SK-N-SH (cell line): Measurements from ENCODE around the gene ADIPOR2.

ENCODE experiments used
- CHD2 ChIP-seq: fragments of 150-350 bp; IDR thresholded peaks from 2 replicates; pipeline ENCODE4 v1.6.1; 2018; ENCODE audit warnings: low read length; ENCODE audit not compliant: partially characterized antibody
- EZH2phosphoT487 ChIP-seq: fragments of 200-600 bp; sonication (generic); IDR thresholded peaks from 2 replicates; pipeline ENCODE4 v1.6.1; 2017; ENCODE audit warnings: low read depth, mixed run types, mild to moderate bottlenecking, antibody characterized with exemption, moderate library complexity, borderline replicate concordance
- GABPA ChIP-seq: IDR thresholded peaks from 2 replicates; pipeline ENCODE4 v1.4.0; 2012; ENCODE audit warnings: low read depth, mild to moderate bottlenecking
- JUND ChIP-seq: IDR thresholded peaks from 2 replicates; pipeline ENCODE4 v1.4.0; 2012
- NRF1 ChIP-seq: IDR thresholded peaks from 2 replicates; pipeline ENCODE4 v1.6.1; 2012; ENCODE audit warnings: low read depth, mild to moderate bottlenecking, low read length
- RAD21 ChIP-seq: IDR thresholded peaks from 2 replicates; pipeline ENCODE4 v1.6.1; 2012; ENCODE audit warnings: mild to moderate bottlenecking, low read length
- RFX5 ChIP-seq: IDR thresholded peaks from 2 replicates; pipeline ENCODE4 v1.6.1; 2012; ENCODE audit warnings: mild to moderate bottlenecking, improper control_type of control experiment, low read length
- SMC3 ChIP-seq: IDR thresholded peaks from 2 replicates; pipeline ENCODE4 v1.6.1; 2012; ENCODE audit warnings: low read depth, low read length, improper control_type of control experiment
- YY1 ChIP-seq: IDR thresholded peaks from 2 replicates; pipeline ENCODE4 v1.4.0; 2012; ENCODE audit warnings: low read depth, mild to moderate bottlenecking
- TF ChIP-seq, protein P1 (sequence below): IDR thresholded peaks from 2 replicates; pipeline ENCODE4 v1.4.0; 2012; ENCODE audit warnings: low read depth
- TF ChIP-seq, protein P2 (sequence below): fragments of 200-600 bp; sonication (generic); IDR thresholded peaks from 2 replicates; pipeline ENCODE4 v1.6.1; 2017; ENCODE audit warnings: antibody characterized with exemption, mild to moderate bottlenecking, moderate library complexity
- TF ChIP-seq, protein P3 (sequence below): IDR thresholded peaks from 2 replicates; pipeline ENCODE4; 2012

DNA sequence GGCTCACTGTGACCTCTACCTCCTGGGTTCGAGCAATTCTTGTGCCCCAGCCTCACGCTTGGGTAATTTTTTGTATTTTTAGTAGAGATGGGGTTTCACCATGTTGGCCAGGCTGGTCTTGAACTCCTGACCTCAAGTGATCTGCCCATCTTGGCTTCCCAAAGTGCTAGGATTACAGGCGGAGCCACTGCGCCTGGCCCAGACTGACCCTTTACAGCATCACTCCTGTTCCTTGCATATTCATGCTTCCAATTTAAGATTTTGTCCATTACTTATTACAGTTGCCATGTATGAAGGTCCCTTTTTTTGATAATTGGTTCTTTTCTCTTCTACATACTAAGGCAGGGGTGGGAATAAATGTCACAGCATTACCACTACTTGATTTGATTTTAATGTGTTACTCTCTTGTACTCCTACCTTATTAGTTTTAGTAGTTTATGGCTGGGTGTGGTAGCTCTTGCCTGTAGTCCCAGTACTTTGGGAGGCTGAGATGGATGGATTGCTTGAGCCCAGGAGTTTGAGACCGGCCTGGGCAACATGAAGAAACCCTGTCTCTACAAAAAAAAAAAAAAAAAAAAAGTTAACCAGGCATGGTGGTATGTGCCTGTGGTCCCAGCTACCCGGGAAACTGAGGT lies 46.9 kb downstream of the ADIPOR2 start:
- TF ChIP-seq RAD21 (no peak), EZH2phosphoT487 (no peak), GABPA (no peak), CHD2 (no peak), RFX5 (no peak), NRF1 (no peak), YY1 (no peak), SMC3 (no peak), JUND (no peak)
- TF ChIP-seq, protein P1, sequence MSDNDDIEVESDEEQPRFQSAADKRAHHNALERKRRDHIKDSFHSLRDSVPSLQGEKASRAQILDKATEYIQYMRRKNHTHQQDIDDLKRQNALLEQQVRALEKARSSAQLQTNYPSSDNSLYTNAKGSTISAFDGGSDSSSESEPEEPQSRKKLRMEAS, result no peak
- TF ChIP-seq, protein P2, sequence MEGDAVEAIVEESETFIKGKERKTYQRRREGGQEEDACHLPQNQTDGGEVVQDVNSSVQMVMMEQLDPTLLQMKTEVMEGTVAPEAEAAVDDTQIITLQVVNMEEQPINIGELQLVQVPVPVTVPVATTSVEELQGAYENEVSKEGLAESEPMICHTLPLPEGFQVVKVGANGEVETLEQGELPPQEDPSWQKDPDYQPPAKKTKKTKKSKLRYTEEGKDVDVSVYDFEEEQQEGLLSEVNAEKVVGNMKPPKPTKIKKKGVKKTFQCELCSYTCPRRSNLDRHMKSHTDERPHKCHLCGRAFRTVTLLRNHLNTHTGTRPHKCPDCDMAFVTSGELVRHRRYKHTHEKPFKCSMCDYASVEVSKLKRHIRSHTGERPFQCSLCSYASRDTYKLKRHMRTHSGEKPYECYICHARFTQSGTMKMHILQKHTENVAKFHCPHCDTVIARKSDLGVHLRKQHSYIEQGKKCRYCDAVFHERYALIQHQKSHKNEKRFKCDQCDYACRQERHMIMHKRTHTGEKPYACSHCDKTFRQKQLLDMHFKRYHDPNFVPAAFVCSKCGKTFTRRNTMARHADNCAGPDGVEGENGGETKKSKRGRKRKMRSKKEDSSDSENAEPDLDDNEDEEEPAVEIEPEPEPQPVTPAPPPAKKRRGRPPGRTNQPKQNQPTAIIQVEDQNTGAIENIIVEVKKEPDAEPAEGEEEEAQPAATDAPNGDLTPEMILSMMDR, result no peak
- TF ChIP-seq, protein P3, sequence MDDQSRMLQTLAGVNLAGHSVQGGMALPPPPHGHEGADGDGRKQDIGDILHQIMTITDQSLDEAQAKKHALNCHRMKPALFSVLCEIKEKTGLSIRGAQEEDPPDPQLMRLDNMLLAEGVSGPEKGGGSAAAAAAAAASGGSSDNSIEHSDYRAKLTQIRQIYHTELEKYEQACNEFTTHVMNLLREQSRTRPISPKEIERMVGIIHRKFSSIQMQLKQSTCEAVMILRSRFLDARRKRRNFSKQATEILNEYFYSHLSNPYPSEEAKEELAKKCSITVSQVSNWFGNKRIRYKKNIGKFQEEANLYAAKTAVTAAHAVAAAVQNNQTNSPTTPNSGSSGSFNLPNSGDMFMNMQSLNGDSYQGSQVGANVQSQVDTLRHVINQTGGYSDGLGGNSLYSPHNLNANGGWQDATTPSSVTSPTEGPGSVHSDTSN, result no peak
